IPS-18c (cell line): Measurements from ENCODE around the gene TNFRSF8.

Experiments
- H3K4me3 ChIP-seq: 2 replicates; pipeline ENCODE4 v1.7.0; 2013; ENCODE audit warnings: low read depth, mild to moderate bottlenecking, low read length, moderate library complexity; ENCODE audit not compliant: insufficient read depth
- H3K9me3 ChIP-seq: one replicate; pipeline ENCODE4 v1.6.1; 2013; ENCODE audit warnings: mild to moderate bottlenecking, low read length, moderate library complexity; ENCODE audit not compliant: control insufficient read depth, insufficient read depth

TNFRSF8 gene

GRCh38 chr1:12124693-12125421 lies 61.8 kb downstream of the TNFRSF8 start:
- Histone ChIP-seq H3K4me3 (no peak overlapping the region), H3K9me3 (no peaks in the 10 kb centered on the region)

DNA sequence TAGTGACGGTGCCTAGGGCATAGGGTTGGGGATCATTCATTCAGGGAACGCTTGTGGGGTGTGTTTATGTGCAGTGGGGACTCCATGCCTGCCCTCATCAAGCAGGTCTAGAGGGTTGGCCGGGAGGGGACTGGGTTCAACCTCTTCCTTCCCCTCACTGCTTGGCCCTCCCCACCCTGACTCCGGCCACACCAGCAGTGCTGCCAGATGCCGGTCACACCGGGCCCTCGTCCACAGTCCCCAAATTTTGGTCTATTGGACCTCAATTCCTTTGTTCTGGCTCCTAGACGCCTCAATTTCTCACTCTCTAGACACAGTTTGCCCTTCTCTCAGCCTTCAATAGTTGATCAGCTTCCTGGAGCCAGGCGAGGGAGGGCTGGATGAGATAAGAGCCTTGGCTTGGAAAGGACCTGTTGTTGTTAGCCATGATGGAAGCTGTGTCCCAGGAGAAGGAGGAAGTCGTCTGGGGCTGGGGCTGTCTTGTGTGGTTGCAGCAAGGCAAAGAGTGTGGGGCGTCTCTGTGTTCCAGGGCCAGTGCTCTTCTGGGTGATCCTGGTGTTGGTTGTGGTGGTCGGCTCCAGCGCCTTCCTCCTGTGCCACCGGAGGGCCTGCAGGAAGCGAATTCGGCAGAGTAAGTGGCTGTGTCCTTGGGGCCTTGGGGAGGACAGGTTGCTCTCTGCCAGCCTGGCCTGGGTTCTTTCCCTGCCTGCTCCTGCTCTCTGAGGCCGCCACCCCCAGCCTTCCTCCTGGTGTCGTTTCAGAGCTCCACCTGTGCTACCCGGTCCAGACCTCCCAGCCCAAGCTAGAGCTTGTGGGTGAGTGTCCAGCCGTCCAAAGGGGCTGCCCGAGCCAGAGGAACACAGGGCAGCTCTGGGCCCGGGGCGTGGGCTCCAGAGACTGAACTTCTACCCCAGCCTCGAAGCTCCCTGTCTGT lies 62.6 kb downstream of the TNFRSF8 start:
- H3K4me3 ChIP-seq = no peak overlapping the region
- H3K9me3 ChIP-seq = no peaks in the 10 kb centered on the region

DNA sequence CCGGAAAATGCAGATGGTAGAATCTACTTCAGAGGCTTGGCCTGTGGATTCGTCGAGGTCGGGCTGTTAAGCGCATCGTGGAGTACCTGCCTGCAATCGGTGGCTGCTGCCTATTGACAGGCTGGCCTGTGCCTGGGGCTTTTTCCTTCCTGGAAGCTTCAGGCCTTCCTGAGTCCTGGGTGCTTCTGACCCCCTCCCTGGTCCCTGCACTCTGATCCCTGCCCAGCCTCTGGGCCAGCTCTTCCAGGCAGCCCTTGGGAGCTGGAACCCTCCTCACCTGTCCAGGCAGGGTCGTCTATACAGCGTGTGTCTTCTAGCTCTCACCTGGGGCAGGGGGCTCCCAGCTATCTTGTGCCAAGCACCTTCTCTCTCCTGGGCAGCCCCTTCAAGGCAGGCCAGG lies 63.7 kb downstream of the TNFRSF8 start:
- H3K4me3 ChIP-seq = no peak overlapping the region
- no peaks in the 10 kb centered on the region for H3K9me3 ChIP-seq

- no peaks in the 10 kb centered on the region for H3K9me3 ChIP-seq
These were observed 64.2 kb downstream of the TNFRSF8 start for GRCh38 chr1:12127206-12127810.

GRCh38 chr1:12128120-12128519 lies 65.0 kb downstream of the TNFRSF8 start:
- Histone ChIP-seq H3K9me3 (no peaks in the 10 kb centered on the region), H3K4me3 (no peak overlapping the region)

More at GRCh38 chr1:12127206-12127810, 64.2 kb downstream of the TNFRSF8 start:
- no peak overlapping the region for H3K4me3 ChIP-seq

- Histone ChIP-seq H3K9me3 (no peaks in the 10 kb centered on the region), H3K4me3 (no peak overlapping the region)
These were observed 66.5 kb downstream of the TNFRSF8 start for GRCh38 chr1:12129624-12130023.

- H3K4me3 ChIP-seq = no peak overlapping the region
- no peaks in the 10 kb centered on the region for H3K9me3 ChIP-seq
These were observed 67.5 kb downstream of the TNFRSF8 start for GRCh38 chr1:12130466-12131130.

DNA sequence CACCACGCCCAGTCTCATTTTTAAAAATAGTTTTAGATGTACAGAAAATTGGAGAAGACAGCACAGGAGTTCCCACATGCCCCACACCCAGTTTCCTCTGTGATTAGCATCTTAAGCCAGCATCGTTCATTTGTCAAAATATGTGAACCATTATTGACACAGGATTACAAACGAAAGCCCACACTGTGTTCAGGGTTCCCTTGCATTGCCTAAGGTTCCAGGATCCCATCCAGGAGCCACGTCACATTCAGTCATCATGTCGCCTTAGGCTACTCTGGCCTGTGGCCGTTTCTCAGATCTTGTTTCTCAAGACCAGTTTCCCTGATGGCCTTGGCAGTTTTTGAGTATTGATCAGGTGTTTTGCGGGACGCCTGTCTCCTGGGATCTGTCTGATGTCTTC lies 69.0 kb downstream of the TNFRSF8 start:
- Histone ChIP-seq H3K9me3 (no peaks in the 10 kb centered on the region), H3K4me3 (no peak overlapping the region)

DNA sequence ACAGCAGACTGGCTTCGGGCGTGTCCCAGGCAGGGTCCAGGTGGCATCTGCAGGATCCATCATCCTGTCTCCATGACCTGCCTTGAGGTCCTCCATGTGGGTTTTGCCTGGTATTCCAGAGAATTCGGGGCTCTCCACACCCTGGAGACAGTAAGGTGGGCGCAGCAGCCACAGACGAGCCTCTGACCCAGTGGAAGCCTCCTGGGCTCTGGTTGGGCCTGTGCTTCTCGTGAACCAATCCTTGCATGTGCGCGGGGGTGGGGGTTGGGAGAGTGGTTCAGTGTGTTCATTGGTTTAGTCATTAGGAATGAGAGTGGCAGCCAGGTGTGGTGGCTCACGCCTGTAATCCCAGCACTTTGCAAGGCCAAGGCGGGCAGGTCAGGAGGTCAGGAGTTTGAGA lies 71.6 kb downstream of the TNFRSF8 start:
- H3K4me3 ChIP-seq = no peak overlapping the region
- no peaks in the 10 kb centered on the region for H3K9me3 ChIP-seq

GRCh38 chr1:12135612-12136011 lies 72.5 kb downstream of the TNFRSF8 start:
- no peaks in the 10 kb centered on the region for H3K9me3 ChIP-seq
- no peak overlapping the region for H3K4me3 ChIP-seq

GRCh38 chr1:12136916-12137610 lies 74.0 kb downstream of the TNFRSF8 start:
- H3K4me3 ChIP-seq = no peak overlapping the region
- no peaks in the 10 kb centered on the region for H3K9me3 ChIP-seq

- no peaks in the 10 kb centered on the region for H3K9me3 ChIP-seq
These were observed 75.4 kb downstream of the TNFRSF8 start for GRCh38 chr1:12138196-12139168.

GRCh38 chr1:12140016-12140415 lies 76.9 kb downstream of the TNFRSF8 start:
- no peaks in the 10 kb centered on the region for H3K9me3 ChIP-seq
- H3K4me3 ChIP-seq = no peak overlapping the region; the same call in 1 of the 2 replicates

More at GRCh38 chr1:12138196-12139168, 75.4 kb downstream of the TNFRSF8 start:
- no peak overlapping the region for H3K4me3 ChIP-seq

DNA sequence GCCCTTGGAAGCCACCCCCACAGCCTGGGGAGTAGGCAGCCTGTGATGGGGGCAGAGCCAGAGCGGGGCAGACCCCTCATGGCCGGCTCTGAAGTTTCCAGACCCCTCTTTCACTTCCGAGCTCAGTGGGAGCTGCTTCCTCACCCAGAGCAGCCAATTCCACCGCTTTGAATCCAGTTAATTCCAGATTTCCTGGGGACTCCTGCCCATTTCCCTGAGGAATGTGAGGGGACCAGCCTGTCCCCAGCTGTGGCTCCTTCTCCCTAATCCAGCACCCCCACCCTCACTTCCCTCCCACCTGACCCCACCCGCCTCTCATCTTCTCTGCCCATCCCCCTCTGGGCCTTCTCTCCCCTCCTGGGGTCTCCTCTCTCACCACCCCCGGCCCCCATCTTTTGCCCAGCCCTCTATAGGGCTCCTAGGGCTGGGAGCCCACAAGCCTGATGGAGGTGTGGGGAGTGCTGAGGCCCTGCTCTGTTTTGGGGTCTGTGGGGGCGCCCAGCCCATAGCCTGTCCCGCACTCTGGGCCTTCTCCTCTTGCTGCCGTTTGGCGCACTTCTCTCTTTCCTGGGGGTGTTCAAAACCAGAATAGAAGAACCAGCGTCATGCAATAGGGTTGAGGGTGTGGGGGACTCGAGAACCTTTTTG lies 77.5 kb downstream of the TNFRSF8 start:
- Histone ChIP-seq H3K4me3 (no peak overlapping the region; the same call in 1 of the 2 replicates), H3K9me3 (no peaks in the 10 kb centered on the region)

DNA sequence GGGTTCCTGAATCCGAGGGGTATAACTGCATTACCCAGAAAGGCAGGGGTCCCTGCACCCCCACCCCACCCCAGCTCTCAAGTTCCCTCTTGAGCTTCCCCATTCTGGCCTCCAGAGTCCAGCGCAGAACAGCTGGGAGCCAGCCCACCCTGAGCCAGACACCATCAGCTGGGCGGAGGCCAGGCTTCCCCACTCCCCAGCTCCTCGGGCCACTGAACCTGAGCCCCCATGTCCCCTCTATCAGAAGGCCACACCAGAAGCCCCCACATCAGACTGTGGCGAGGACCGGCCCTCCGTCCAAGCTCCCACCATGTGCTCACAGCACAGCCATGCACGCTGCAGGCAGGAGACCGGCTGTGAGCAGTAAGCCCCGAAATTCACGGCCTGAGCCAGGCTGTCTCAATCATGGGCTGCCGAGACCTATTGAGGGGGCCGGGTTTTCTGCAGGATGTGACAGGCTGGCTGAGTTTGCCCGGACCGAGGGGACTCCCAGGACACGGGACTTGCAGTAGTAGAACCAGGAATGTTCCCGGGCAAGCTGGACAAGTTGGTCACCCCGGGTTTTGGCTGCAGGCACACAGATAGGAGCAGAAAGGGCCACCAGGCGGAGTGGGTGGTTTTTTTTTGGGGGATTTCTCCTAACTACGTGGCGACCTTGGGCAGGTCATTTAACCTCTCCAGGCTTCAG lies 78.2 kb downstream of the TNFRSF8 start:
- Histone ChIP-seq H3K9me3 (no peaks in the 10 kb centered on the region), H3K4me3 (no peak overlapping the region)
